NCI-H69 (cell line): ENCODE measurements around the gene STAC3.

Source experiments
- DNase-seq: peaks from one replicate; lab custom pipeline; 2025; lab: John Stamatoyannopoulos, UW

STAC3 gene

DNA sequence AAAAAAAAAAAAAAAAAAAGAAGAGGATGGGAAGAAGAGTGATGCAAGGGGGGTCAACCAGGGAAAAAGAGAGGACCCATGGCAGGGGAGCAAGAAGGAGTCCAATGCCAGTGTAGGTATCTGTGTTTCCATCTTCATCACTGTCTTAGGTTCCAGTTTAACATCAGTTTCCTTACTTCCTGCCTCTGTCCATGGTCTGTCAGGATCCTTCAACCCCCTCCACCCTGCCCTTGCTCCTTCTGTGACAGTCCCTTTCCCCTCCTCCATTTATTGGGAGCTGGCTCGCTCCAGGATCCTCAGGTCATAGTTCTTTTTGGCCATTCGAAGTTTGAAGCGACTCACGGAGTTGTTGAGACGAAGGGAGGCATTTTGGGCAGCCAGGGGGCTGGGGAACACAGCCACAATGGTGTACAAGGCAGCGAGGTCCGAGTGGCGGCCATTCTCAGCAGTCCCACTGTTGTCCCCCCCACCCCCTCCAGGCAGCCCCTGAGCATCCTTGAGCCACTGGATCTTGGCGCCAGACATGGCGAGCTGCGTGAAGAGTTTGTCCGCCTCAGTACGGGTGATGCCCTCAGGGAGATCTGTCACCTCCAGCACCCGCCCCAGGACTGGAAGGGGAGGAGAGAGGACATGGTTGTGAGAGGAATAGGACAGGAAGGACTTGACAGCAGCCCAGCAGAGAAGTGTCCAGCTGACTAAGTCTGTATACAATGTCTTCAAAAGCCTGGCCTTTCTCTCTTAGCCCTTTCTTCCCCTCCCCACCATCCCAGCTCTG lies 3.7 kb upstream of the STAC3 start:
- no peak for DNase-seq

DNA sequence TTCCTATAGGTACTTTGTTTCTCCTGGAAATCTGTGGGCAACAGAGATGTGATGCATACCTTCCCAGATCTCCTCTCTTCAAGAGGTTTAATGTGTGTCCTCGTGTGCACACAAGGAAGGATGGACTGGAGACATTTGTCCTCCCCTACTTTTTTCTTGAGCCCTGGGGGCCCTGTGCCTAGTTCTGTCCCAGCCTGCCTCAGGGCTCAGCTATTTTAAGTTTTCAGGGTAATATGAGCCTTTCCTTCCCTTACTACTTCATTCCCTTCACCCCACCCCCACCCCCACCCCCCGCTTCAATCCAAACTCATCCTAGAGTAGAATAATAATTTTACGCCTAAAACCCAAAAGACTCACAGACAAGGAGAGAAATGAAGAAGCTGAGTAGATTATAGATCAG lies 446 bp downstream of the STAC3 start:
- DNase-seq: no peak

DNA sequence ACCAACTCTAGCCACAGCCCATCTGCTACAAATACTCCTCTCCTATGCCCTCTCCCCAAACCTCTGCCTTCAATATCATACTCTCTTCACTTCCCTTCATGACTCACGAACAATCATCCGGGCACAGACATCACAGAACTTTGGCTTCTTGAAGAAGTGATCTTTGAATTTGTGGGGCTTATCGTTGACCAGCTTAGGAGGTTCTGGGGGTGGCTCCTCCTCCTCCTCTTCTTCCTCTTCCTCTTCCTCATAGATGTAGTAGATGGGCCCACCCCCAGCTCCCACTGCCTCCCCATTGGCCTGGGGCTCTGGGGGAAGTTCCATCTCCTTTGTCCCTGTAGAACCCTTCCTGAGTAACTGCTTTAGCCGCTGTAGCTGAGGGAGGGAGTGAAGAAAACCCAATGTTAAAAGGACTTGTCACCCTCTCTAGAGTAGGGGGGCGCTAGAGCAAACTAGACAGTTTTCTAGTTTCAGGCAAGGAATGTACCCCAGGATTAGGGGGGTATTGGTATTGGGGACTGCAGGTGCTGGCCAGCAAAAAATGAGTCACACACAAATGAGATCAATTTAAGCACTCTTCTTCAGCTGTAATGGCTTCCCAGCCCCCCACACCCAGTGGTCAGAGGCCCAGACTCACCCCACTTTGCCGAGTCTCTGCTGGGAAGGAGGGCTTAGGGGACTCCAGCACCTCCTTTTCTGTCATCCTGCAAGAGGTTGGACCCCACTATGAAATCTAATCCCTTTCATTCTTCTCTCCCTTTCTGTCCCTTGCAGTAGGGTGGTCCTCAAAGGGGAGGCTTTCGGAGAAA lies 1.8 kb downstream of the STAC3 start:
- DNase-seq: no peak

DNA sequence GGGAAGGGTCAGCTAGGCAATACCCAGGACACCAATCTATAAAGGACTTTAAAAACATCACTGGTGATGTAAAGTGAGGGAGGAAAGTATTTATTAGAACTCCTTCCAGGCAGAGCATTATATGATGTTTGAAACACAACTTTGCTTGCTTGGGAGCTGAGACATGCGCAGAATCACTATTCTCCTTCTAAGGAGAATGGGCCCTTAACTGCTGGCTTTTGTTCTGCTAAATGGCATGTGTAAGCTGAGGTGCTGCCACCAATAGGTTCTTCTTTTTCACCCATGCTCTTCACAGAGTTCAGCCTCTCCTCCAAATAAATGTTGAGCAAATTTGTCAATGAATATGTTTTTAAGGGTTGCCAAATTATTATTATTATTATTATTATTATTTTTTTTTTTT lies 3.9 kb downstream of the STAC3 start:
- DNase-seq: no peak

DNA sequence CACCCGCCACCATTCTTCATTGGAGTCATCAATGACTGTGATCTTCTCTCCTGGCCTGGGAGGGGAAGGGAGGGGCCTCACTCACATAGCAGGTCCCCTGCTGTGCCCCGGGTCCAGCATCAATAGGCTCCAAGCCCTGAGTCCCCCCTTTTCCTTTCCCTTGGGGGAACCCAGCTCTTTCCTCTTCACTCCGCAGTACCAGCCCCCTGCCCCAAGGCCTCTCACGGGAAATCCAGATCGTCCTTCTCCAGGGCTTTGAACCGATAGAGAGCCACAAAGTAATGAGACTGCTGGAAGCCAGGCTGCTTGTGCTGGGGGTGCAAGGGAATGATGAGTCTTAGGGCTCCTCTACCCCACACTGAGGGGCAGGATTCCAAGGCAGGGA lies 6.7 kb downstream of the STAC3 start:
- peak; percentile 47 for DNase-seq

DNA sequence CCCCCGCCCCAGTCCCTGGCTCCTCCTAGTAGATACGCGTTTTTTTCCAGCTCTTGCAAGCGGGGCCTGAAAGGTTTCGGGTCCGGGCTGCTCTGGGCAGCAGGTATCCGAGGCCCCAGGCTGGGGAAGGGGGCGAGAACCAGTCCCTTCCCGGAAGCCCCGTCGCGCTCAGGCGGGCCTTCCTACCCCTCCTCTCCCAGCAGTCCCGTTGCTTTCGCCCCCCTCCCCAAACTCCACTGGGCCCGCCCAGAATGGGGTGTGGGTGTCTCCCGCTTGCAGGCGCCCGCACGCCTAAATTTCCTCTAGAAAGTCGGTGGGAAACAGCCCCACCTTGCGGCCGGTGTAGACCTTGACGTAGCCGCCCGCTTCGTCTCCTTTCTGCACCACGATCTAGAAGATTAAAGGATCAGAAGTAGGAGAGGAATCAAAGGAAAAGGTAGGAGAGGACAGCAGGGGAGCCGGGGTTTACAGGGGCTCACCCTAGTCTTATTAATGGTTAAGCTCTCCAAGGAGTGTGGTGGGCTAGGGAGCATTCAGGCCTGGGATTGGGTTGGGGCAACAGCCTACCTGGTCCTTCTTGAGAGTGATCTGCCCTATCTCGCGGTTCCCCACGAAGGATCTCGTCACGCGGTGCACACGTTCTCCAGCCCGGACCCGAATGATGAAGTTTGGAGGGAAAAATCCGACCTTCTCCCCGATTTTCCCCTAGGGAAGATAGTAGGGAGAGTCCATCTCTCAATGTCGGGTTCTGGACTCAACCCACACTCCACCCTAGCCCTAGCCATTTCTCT lies 7.3 kb downstream of the STAC3 start:
- peak; percentile 96 for DNase-seq

DNA sequence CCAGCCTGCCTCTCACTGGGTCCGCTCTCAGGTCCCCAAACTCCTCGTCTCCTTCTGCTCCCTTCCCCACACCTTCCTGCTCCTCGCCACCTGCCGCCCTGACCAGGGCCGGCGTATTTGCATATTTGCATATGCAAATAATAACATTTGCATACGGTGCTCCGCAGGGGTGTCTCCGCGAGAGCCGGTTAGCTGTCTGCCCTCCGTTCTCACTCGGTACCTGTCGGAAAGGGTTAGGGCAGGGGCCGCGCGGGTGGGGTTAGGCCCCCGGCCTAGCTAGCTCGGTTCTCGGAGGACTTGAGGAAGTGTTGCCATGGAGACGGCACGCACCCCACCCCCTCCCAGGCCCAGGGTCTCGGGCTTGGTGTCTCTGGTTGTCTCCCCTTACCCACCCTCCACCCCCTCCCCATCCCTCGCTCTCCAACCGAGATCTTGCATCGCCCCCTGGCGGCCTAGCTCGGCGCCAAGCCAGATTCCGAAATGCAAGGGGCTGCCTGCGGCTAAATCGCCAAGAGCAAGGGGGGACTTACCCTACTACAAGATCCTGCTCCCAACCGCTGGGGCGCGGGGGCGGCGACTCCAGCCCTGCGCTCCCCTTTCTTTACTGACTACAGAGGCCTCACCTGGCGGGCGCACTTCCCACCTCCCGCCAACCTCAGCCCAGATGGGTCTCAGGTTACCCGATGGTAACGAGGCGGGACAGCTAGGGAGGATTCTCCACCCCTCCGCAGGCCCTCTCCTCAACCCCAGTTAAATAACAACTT lies 8.1 kb downstream of the STAC3 start:
- peak; percentile 99 for DNase-seq

DNA sequence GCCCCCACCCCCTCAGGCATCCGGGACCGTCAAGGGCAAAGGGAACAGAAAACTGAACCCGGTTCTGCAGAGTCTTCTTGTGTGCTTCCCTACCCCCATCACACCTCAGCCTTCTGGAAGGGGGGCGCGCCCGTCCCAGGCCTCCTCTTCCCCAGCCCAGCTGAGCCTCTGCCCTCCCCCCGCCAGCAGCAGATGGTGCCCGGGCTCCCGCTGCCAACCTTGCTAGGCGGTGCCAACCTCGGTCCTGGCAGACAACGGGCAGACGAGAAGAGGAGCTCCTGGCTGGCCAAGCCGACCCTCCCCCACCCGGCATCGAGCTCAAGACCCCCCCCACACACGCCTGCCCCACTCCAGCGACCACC lies 8.7 kb downstream of the STAC3 start:
- DNase-seq: peak; percentile 96

DNA sequence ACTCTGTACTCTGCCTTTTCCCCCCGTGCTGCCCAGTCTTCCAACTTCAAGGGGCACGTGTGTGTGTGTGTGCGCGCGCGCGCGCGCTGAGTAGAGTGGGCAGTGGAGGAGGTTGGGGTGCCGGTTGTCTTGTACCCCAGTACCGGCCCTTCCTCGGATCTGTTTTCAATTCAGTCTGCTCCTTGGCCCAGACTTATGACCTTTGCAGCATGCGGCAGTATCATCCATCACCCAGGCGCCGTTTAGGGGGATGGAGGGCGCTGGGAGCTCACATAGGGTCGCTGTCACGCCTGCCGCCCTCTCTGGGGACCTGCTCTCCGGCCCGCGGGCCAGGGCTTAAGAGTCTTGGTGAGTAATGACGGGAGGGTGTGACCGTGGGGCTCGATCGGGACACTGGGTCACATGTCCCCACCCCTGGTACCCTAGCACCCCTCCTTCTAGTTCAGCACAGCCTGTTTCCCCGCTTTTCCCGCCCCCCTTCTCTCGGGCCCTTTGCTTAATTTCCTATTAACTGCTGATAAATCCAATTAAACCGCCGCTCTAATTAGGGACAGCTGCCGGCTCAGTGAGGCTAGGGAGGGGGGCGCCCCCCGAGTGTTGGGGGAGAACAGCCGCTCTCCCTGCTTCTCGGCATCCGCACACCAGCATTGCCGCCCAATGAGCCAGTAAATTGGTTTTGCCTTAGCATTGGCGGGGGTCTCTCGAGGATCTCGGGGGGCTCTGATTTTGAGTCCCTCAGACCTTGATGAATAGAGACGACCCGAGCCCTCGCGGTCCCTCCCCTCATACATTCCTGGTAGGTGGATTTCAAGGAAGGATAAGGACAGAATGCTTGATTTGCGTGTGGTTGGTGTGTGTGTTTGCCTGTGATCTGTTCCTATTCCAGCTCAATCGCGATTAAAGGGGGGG lies 9.3 kb downstream of the STAC3 start:
- peak; percentile 77 for DNase-seq

DNA sequence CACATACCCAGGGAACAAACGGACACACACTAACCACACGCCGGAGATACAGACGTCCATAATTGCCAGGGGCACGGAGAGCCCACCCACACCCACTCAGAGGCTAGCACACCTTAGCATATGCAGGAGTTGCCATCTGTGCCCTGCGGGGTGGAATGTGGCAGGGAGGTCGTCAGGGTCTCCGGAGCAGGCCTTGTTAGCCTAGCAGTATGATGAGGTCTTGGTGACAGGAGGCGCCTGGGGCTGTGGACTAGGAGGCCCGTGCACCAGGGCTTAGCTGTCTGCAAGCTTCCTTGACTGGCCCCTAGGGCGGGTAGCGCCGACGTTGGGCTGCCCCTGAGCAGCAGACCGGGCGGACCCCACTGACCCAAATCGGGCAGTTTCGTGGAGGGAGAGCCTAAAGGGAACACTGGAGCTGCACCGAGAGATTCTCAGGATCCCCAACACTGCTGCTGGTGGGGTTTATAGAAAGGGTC lies 10.0 kb downstream of the STAC3 start:
- DNase-seq: peak; percentile 81

DNA sequence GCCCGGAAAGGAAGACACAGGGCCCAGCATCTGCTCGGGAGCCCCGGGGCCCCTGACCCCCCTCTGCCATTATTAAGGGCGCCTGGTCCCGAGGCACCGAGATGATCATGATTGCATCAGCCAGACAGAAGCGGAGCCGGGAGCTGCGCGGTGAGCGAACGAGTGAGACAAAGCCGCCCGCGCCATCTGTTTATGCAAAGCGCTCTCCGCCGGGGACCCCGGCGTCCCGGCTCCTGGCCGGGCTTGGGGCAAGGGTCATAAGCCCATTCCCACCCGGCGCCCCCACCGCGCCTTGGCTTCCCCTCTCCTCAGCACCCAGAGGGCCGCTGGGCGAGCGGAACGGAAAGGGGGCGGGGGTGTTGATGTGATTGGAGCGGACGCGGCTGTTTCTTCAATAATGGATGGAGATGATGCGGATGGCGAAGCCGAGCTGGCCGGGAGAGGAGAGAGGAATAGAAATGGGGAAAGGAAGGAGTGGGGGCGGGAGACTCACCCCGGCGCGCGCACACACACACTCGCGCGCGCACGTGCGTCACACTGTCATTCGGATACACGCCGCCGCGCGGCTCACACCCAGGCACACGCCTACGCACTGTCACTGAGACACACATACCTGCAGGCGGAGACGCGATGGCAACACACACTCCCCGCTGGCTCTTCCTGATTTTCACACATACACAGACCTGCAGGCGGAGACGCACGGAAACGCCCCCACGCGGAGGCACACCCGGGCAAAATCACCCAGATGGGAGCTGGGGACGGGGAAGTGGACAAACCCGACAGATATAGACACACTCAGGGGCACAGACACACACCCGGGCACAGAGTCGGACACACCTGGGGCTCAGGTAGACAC lies 10.7 kb downstream of the STAC3 start:
- DNase-seq: peak; percentile 94

DNA sequence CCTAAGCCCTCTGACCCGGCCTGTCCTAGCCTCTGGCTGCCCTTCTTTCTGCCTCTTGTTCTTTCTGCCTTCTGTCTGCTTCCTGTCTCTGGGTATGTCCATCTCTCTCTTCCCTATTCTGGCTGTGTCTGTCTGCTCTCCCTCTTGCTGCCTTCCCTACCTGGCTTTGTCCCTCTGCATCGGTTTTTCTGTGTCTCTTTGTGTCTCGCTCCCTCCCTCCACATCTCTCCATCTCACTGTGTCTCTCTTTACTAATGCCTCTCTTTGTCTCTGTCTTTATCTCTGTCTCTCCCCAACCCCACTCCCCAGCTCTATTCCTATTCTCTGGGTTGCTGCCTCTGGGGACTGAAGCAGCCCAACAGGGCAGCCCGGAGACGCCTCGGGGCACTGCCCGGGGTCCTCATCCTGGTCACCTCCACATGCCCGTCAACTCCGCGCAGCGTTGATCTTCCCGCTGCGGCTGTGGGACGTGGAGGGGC lies 11.4 kb downstream of the STAC3 start:
- DNase-seq: peak; percentile 86

DNA sequence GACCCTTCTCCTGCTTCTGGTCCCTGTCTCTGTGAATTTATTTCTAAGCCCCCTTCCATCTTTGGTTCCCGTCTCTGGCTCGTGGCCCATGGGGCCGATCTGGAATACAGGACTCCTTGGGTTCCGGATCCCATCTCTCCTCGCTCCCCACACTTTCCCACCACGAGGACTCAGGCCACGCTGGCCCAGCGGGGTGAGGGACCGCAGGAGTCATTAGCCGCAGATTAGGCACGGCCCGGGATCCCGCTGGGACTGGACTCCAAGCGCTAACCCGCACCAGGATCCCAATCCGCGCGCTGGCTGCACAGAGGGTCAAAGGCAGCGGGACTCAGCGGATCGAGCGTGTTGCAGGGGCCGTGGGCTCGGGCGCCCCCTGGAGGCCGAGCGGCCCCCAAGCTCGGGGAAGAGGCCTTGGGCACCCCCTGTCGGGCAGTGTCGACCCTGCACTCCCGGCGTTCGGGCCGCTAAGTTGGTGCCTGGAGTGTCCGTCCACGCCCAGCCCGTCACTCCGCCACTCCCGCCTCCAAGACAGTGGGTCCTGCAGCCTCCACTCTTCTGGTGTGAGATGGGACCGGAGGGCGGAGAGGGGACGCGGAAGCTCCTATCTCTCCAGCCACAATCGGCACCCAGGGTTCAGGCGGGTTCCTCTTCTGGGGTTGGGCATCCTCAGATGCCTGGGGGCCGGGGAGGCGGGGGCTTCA lies 12.0 kb downstream of the STAC3 start:
- DNase-seq: peak; percentile 92

DNA sequence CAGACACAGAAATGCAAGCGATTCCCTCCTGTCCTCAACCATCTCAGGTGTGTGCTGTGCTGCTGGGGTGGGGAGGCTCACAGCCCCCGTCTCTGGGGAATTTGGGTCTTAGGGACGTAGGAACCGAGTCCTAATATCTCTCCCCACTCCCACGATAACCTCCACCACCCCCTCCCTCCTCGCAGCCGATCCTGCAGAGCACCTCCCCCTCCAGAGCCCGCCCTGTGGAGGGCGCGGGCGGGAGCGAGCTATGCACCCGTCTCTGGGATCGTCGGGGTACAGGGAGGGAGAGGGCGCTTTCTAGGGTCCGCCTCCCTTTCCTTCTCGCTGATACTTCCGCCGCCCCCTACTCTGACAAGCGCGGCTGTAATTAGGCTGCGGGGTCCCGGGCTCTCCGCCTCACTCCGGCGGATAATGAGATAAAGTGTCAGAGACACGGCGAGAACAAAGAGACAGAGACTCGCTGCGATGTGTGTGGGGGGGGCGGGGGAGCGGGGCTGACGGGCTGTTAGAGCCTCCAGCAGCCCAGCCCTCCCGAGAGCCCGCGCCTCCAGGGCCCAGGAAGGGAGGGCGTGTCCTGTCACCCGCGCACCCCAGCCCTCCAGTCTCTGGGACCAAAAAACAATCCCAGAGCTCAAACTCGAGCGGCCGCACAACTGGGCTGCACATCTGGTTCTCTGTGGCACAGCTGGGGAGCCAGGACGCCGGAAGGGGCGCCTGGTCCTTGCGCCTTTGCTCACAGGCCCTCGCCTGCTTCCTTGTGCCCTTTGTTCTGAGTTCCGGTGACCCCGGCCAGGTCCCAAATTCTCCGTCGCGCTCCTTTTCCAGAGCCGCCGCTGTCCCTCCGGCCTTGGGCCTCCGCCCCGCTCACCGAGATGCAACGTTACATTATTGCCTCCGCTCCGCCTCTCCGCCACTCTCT lies 12.8 kb downstream of the STAC3 start:
- peak; percentile 78 for DNase-seq

DNA sequence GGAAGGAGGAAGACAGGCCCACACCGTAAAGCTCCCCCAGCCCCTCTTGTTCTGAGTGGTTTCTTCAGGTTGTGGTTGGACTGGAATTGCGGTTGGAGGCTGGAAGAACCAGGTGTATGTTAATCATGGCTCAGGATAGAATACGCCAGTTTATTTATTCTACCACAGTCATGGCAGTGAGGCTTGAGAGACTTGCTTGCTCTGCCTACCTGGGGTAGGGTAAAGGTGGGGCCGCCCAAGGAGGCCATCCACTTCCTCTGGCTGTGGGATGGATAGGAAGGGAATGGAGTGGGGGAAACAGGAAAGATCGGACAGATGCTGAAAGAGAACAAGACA lies 13.4 kb downstream of the STAC3 start:
- DNase-seq: peak; percentile 71

DNA sequence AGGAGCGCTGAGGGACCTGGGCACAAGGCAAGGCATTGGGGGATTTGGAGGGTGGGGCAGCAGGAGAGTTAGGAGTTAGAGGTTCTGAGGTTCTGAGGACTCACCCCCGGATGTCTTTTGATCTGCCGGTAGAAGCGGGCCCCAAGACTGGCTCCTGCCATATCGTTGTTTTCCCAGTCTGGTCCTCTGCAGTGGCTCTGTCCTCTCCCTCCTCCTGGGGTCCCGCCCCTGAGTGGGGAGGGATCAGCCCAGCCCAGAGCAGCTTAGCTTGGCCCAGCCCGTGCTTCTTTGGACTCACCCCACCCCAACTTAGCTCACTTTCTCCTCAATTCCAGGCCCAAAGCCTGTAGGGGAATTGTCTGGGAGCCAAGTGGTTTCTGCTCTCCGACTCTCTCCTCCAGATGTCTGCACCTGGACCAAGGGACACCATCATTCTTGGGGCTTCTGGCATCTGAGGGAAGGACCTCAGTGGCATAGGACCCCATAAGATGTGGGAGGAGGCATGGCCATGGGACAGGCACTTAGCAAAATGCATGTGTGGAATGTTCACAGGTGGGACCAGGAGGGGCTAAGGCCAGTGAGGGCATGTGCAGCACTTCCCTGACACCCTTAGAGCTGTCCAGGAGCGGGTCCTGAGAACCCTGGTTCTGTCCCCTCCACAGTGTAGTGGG lies 13.9 kb downstream of the STAC3 start:
- no peak for DNase-seq

DNA sequence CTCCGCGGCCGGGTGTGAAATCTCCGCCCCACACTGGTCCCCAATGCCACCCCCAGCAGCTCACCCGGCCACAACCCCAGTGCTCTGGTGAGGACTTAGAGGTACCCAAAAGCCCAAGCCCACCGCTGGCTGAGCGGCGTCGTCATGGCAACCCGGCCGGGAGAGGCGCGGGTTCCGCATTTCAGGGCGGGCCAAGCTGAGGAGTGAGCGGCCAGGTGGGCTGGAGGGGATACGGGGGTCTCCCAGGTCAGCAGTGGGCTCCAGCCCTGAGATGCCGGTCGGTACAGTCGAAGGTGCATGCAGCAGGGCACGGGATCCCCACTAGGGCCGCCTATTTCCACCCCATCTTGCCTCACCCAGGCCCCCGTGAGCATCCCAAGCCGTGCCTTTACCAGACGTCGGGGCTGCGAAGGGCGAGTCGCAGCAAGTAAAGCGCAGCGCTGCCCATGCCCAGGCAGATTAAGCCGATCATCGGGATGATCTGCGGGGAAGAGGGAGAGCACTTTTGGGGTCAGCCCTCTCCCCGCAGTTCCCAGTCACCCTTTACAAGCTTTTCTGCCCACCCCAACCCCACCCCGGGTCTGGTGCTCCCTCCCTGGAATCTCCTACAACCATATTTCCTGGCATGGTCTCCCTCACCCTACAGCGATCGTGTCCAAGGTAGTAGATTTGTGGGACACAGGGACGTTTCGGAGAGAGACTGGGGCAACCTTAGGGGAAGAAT lies 14.6 kb downstream of the STAC3 start:
- no peak for DNase-seq
